AG09319 (cell line): ENCODE data around the gene CGB8.
A peak's percentile ranks its signal among the peaks of the same experiment; 100 is the strongest.
"Not testable (repeated sequence)": the region's sequence is repeated elsewhere in the genome, so short reads cannot be mapped to it uniquely, and the experiment has no call there.

Experiments used
- DNase-seq: peaks from one replicate; pipeline ENCODE4 v3.0.0-alpha.2; 2010; ENCODE audit warnings: low read depth; ENCODE audit errors: extremely low read depth
- CTCF ChIP-seq: IDR thresholded peaks from 2 replicates; pipeline ENCODE4 v1.5.1; 2011; ENCODE audit warnings: low read depth, mild to moderate bottlenecking, inconsistent platforms, low read length, moderate library complexity

The CGB8 gene

DNA sequence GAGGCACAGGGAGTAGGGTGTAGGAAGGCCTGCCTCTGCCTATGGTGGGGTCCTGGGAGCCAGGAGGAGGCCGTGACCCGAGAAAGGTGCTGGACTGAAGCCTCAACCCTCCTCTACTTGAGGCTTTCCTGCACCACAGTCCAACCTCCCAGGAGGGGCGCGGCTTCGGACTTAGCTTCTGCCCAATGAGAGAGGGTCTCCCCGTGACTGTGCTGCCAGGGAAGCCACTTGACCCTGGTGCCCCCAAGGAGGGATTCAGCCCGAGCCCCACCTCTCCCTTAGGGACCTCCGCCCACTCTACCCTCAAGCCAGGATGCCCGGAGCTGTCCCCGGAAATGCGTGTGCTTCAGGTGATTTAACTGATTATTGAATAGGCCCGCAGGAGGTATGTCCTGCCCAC lies at the start of gene CGB8:
TSS of gene CGB8 (minus strand) at position 101 of the 400 bp plus-strand sequence. CDS start 372 bp downstream, outside the sequence.
- DNase-seq: not testable (repeated sequence)

DNA sequence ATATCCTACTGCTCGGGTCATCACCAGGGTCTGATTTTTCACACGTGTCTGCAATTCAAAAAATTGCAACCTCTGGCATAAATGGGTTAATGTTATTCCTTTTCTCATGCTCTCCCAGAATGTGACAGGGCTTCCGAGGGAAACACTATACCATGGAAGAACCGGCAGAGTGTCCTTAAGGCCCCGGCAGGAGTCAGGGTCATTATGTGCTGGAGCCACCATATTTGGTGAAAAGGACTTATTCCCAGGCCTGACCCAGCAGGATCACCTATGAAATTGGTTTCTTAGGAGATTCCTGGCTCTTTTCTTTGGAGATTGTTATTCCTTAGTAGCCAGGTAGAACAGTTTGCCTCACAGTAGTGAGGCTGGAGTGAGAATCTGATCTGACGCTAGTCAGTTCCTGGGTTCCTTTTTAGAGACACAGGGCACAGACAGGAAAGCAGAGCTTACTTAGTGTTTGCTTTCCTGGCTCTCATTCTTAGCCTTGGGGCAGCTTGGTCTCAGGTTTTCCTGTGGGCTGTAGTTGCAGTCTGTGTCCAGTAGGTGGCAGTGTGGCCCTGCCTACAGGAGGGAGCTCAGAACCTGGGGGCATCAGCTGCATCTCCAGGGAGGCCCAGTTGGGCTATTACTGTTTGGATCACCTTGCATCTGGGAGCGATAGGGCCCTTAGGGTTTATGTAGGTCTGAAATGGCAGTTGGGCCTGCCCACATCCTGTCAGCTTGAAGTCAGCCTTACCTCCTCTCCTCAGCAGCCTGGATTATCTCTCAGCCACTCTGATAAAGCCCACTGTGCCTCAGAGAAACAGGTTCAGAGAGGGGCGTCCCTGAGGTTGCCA lies 48.8 kb upstream of the CGB8 start:
- DNase-seq: no peak
- peak; percentile 100 for TF ChIP-seq CTCF

GRCh38 chr19:49094505-49095482 lies 45.9 kb upstream of the CGB8 start:
- DNase-seq: no peak
- TF ChIP-seq CTCF: no peak

GRCh38 chr19:49092686-49093085 lies 43.8 kb upstream of the CGB8 start:
- TF ChIP-seq CTCF: no peak
- DNase-seq: no peak

DNA sequence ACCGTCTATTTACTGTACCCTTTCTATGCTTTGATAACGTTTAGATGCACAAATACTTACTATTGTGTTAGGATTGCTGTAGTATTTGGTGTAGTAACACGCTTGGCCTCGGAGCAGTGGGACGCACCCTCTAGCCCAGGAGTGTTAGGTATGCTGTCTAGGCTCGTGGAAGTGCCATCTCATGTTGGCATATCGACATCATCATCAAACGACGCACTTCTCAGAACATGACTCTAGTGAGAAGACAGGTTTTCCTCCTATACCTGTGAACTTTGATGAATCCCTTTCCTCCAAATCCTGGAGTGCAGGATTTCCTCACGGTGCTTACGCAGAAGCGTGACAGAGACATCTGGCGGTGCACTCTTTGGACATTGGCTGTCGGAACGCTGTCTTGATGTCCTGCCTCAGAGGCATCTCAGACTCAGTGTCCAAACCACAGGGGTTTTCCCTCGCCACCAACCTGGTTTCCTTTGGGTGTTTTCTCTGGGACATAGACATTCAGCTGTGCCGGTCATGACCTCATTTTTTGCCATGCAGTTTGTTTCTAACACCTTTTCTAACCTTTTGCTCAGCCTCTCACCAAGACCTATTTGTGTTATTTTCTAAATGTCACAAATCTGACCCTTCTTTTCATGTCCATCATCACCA lies 42.6 kb upstream of the CGB8 start:
- TF ChIP-seq CTCF: no peak
- DNase-seq: no peak

- no peak for DNase-seq
- no peak for TF ChIP-seq CTCF
Measured at GRCh38 chr19:49086296-49086695, 37.4 kb upstream of the CGB8 start.

GRCh38 chr19:49085868-49086232 lies 36.9 kb upstream of the CGB8 start:
- DNase-seq: no peak
- TF ChIP-seq CTCF: no peak
